HG03575 (cell line): ENCODE measurements around the gene LRRC8C.

Experiments used
- ATAC-seq: cut with Tn5 transposase; IDR thresholded peaks from one replicate; pipeline ENCODE4 v1.9.1; 2021; ENCODE audit not compliant: unreplicated experiment, insufficient number of reproducible peaks, low FRiP score; ENCODE audit errors: extremely low read depth

Gene LRRC8C

GRCh38 chr1:89739844-89740216 lies 106.9 kb downstream of the LRRC8C start:
- ATAC-seq: no peak

- ATAC-seq: no peak
Measured at GRCh38 chr1:89743788-89744187, 110.9 kb downstream of the LRRC8C start.

GRCh38 chr1:89746424-89747149 lies 113.7 kb downstream of the LRRC8C start:
- no peak for ATAC-seq

DNA sequence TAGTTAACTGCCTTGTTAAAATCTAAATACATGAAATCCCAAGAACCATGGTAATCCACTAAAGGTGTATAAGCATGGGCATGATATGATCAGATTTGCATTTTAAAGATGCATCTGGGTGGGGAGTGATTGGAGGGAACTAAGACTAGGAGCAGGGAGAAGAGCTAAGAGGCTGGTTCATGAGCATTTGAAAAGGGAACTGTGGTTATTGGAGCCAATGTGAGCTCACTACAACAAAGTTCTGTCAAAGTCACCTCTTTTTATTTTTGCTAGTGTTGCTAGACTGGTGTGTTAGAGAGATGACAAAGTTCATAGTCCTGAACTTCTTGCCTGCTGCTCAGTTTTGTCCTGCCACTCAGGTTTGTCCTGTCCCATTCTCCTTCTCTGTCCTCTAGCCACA lies 120.8 kb downstream of the LRRC8C start:
- ATAC-seq: no peak

- ATAC-seq: no peak
Measured at GRCh38 chr1:89754518-89754917, 121.6 kb downstream of the LRRC8C start.

GRCh38 chr1:89755591-89755990 lies 122.7 kb downstream of the LRRC8C start:
- no peak for ATAC-seq

DNA sequence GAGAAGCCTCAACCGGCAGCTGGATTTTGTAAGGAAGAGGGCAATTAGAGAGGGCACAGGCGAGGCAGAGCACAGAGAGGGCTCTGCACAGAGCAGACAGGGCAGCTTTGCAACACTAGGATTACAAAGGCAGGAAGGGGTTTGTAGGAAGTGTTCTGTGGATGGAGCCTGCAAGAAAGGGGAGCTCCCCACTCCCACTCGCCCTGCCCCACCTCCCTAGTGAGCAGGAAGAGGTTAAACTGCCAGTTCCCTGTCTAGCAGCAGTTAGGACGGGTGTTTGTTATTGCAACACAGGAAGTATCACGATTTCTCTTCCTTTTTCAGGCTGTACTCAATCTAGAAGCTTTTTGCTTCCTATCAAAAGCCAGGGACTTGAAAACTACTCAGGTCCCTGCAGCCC lies 124.6 kb downstream of the LRRC8C start:
- no peak for ATAC-seq

DNA sequence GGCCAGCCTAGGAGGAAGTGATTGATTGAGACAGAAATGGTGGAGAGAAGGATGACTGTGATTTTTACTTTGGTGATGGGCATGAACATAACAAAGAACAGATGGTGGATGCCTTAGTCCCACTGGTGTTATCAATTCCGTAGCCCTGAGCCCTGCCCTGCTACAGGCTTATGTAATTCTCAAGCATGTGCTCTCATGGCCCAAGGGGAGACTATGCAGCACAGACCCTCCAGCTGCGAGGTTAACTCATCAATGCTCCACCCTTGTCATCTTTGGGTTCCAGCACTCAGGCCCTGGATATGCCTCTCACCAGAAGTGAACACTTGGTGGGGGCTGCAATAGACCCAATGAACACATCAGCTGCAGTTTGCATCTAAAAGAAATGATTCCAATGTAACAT lies 125.2 kb downstream of the LRRC8C start:
- ATAC-seq: no peak

- no peak for ATAC-seq
Measured at GRCh38 chr1:89759036-89759435, 126.1 kb downstream of the LRRC8C start.

- no peak for ATAC-seq
Measured at GRCh38 chr1:89760496-89760895, 127.6 kb downstream of the LRRC8C start.

DNA sequence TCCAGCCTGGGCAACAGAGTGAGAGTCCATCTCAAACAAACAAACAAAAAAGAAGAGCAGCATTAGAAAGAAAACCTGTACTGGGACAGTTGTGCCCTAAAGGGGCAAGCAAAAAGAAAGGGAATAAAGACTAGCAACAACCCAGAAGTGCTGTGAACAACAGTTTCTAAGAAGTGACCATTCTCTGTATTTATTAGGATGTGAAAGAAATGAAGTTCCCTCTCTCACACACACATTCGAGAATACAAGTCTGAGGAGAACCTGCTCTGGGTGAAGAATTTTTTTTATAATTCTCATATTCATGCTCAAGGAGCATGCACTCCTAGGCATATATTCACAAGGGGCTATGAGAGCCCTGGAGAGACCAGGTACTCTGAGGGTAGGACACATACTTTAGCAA lies 128.4 kb downstream of the LRRC8C start:
- ATAC-seq: no peak

DNA sequence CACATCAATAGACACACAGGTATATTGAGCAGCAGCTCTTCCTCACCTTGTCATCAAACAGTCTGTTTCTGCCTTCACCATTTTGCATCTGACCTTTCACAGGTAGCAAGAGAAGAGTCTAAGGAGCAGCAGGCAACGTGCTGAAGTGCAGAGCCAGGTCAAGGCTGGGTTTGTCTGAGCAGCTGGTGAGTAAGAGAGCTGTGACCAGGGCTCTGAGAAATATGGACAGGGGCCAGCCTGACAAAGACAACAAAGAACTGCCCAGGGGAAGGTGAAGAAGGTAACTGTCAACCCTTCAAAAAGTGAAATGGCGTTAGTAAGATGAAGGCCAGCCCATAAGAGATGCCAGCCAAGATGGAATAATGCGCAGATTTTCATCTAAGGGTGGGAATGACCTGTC lies 129.0 kb downstream of the LRRC8C start:
- ATAC-seq: no peak

GRCh38 chr1:89762386-89762778 lies 129.5 kb downstream of the LRRC8C start:
- ATAC-seq: no peak

DNA sequence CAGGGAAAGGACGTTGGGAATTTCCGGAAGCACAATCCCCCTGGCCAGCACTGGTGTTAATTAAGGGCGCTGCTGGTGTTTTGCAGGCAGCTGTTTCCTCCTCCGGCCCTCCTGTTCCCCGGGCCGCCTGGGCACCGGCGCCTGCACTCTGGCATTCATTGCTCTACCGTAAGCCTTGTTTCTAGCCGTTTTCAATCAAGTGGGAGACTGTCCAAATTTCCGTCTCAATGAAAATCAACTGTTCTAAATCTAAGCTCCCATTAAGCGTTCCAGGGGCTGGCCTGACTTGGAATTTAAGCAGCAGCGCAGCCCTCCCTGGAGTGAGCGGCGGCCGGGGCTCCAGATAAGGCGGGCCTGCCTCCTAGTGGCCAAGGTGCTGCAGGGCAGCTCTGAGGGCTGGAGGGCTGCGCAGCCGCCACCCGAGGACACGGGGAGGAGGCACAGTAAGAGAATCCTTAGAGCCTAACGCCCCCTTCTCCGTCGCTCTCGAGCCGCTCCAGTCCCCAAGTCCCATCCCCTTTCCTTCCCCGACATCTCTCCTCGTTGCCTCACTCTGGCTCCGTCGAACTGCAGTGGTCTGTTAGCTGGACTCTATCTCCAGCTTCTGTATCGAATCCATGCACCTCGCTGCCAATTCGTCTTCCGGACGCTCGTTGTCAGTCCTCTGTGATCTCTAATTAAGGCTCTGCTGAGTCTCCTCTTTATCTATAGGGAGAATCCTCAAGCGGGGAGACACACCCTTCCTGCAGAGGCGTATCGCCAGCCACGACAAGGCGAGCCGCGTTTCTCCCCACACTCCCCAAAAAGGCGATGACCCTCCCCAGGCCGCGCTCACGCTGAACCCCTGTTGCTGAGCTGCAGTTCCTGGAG lies 130.1 kb downstream of the LRRC8C start:
- peak; percentile 52 for ATAC-seq

- ATAC-seq: no peak
Measured at GRCh38 chr1:89763649-89763986, 130.7 kb downstream of the LRRC8C start.

- no peak for ATAC-seq
Measured at GRCh38 chr1:89765774-89766173, 132.9 kb downstream of the LRRC8C start.

DNA sequence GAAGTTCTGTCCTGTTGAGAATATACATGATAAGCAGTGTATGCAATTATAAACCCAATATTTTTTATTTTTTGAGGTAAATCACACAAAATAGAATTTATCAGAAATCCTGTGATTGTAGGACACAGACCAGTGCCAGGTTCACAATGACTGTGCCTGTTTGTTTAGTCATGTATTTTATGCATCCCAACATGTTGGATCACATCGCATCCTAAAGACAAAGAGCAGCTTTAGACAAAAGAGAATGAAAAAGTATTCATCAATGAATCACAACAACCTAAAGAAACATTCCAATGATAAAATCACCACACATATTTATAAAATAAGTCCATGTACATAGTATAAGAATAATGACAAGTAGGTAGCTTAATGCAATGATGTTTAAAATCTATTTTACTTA lies 134.7 kb downstream of the LRRC8C start:
- ATAC-seq: no peak
